HG02798 (cell line): ENCODE measurements around the gene DCXR.
A peak's percentile ranks its signal among the peaks of the same experiment; 100 is the strongest.

Source experiments
- ATAC-seq: cut with Tn5 transposase; IDR thresholded peaks from one replicate; pipeline ENCODE4 v1.9.1; 2021; ENCODE audit warnings: mild to moderate bottlenecking; ENCODE audit not compliant: unreplicated experiment, poor library complexity

DCXR gene

DNA sequence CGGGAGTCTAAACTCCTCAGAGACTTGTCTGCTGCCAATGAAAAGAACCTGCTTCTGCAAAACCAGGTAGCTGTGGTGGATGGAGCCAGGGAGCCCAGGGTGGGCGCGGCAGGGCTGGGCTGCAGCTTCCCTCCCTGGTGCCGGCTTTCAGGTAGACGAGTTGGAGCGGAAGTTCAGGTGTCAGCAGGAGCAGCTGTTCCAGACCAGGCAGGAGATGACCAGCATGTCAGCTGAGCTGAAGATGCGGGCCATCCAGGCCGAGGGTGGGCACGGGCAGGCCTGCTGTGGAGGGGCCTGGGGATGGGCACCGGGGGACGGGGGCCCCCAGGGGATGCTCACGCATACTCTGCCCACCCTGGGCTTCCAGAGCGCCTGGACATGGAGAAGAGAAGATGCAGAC is 9.3 kb downstream of the DCXR start:
- no peak for ATAC-seq

DNA sequence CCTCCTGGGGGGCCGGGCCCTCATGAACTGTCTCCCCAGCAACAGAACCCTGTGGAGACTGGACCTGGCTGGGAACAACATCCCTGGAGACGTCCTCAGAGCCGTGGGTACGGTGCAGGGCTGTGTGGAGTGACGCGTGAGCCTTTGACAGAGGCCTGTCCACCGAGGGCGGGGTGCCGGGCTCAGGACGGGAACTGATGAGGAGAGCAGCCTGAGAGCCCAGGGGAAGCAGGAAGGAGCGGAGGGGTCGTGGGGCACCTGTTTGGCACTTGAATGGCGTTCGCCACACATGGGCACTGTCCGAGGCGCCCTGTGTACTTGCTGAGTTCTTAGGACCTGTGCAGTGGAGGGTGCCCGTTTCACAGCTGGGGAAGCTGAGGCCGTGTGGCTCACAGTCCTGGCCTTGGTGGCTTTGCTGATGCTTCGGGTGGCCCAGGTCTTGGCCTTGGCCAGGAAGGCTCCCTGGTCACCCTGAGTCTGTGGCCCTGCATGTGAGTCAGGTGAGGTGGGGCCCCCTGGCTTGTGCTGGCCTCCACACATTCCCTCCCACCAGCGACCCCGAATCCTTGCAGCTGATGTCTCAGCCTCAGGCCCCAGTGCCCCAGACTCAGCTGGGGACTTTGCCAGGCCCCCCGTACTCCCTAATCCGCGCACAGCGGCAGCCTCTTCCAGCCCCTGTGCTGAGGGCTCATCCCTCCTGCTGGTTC is 11.9 kb downstream of the DCXR start:
- ATAC-seq: no peak

DNA sequence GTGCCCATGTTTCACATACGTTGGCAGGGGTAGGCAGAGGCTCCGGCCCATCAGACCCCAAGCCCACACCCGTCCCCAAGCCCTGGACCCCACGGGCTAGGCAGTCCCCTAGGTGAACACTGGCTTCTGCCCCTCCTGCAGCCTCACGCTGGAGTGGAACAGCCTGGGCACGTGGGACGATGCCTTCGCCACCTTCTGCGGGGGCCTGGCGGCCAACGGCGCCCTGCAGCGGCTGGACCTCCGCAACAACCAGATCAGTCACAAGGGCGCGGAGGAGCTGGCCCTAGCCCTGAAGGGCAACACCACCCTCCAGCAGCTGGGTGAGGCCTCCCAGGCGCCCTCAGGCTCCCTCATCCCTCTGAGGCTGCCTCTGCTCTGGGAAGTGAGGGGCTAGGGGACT is 12.6 kb downstream of the DCXR start:
- ATAC-seq: no peak

DNA sequence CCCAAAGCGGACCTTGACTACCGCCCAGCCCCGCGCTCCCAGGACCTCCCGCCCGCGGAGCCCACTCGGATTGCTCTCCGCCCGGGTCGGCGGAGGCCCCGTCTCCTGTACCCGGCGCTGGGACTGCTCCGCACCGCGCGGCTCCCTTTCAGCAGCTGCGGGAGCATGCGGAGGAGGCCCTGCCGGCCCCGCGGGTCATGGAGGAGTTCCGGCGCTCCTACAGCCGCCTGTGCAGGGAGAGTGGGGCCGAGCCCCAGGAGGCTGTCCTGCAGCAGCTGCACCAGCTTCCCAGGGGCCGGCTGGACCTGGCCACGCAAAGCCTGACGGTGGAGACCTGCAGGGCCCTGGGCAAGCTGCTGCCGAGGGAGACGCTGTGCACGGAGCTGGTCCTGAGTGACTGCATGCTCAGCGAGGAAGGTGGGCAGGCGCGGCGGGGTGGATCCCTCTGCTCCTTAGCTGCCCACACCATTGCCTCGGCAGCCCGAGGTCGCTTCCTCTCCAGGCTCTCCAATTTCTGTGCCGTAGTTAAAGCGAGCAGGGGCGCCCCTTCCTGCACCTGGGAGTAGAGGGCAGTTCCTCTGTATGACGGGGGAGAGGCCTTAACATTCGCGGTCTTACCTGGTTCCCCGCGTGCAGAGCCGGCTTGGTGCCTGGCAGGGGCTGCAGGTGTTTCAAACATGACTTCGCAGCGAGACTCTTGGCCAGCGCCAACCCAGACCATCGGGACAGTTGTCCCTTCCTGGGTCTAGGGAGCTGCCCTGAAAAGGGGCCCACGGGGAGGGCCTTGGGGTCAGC is 13.9 kb downstream of the DCXR start:
- no peak for ATAC-seq

DNA sequence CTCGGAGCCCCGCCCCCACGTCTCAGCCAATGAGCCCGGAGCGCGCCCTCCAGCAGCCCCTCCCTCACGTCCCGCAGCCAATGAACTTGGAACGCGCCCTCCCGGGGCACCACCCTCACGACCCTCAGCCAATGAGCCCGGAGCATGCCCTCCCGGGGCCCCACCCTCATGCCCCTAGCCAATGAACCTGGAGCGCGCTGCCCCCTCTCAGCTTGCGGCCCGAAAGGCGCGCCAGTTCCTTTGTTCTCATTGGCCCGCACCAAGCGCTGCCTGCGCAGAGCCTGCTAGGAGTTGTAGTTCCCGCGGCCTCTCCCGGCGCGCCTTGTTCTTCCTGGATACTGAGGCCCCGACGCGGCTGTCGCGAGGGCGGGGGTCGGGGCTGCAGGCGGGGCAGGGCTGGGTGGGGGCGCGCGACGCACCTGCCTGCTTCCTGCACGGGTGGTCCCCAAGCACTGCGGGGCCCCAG is 14.5 kb downstream of the DCXR start, which contains the start of gene LRRC45:
Gene LRRC45 (plus strand): TSS at position 325 of the 466 bp plus-strand sequence. CDS start 339 bp downstream, outside the sequence.
- ATAC-seq: peak; percentile 90

DNA sequence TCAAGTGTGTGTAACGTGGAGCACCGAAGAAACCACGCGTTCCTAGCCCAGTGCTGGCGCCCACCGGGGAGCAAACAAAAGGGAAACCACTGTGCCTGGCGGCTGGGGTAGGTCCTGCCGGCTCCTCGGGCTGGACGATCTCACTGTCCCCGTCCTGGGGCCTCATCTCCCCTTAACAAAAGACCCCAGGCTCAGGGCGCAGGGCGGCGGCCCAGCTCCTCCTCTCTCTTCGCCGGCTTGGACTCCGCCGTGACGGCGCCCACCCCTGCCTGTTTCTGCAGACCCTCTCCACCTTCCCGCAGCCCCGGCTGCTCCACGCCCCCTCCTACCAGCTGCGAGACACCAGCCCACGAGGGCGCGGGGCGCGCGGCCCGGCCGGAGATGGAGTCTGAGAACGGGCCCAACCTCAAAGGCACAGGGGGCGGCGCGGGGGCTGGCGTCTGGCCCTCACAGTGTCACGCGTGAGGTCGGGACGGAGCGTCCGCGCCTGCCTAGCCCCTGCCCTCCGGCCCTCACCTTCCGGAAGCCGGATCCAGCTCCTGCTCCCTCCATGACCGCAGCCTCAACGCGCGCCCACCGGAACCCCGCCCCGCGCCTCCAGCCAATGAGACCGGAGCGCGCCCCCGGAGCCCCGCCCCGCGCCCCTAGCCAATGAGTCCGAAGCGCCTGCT is 15.1 kb downstream of the DCXR start, which contains the start of gene CENPX:
Gene CENPX (minus strand): TSS at position 569 of the 671 bp plus-strand sequence. CDS start 17 bp downstream, at position 552.
- peak; percentile 12 for ATAC-seq

DNA sequence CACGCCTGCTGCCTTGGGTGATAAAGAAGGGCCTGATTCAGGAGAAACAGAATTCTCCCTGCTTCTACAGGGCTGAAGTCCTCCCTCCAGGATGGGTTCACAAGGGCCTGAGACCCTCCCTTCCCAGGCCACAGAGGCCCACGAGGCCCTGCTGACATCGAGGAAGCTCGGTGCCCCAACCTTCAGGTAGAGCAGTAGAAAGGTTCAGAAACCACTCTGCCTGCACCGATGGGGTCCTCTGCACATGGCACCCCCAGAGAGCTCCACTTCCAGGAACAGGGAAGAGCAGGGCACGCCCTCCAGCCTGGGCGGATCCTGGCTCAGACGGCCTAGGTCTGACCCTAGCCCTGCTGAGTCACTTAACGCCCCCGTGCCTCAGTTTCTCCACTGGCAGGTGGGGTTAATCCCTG is 15.6 kb downstream of the DCXR start:
- no peak for ATAC-seq

DNA sequence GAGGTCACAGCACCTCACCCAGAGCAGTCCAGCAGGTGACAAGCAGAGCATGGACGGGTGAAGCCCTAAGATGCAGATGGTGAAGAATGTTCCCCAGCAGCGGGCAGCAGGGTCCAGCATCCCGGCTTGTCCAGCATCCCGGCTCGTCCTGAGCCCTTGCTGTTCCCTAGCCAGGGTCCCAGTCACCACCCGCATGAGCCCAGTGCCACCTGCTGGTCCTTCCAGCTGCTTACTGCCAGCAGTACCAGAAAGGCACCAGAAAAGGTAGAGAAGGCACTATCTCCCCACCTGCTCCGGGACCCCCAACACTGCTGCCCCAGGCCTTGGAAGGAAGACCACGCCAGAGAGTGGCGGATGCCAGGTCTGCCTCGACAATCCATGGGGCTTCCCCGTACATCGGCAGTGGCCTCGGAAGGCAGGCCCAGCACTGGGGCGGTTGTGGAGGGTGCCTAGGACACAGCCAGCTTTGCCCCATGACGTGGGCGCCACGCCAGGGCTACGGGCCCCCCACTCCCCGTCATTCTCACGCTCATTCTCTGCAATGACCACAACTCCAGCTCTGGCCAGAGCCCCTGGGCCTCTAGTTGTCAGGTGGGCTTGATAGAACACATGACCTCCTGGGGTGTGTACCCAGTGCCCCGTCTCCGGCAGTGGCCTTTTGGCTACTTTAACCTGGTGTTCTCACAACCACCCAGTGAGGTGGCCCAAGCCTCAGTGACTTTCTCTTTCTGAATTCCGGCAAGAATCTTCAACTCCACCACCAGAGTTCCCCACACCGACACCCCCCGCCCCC is 16.2 kb downstream of the DCXR start:
- ATAC-seq: no peak

DNA sequence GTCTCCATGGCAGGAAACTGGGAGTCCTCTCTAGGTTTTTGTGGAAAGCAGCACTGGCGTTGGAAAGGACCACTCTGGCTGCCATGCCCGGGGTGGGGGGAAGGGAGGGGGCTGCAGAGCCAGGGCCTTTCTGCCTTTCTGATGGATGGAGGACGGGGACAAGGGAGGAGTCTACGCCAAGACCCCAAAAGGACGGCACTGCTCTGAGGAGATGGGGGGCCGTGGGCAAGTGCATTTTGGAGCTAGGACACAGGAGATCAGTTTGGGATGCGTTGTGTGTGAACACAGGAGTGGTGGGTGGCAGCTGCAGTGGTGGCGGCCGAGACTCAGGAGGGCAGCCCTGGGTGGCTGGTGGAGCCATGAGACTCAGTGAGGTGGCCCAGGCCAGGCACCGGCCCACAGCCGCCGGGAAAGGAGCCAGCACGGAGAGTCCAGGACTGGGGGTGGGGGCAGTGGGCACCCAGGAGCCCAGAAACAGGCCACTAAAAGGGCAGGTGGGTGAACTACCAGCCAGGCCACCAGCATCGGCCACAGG is 16.9 kb downstream of the DCXR start:
- no peak for ATAC-seq

DNA sequence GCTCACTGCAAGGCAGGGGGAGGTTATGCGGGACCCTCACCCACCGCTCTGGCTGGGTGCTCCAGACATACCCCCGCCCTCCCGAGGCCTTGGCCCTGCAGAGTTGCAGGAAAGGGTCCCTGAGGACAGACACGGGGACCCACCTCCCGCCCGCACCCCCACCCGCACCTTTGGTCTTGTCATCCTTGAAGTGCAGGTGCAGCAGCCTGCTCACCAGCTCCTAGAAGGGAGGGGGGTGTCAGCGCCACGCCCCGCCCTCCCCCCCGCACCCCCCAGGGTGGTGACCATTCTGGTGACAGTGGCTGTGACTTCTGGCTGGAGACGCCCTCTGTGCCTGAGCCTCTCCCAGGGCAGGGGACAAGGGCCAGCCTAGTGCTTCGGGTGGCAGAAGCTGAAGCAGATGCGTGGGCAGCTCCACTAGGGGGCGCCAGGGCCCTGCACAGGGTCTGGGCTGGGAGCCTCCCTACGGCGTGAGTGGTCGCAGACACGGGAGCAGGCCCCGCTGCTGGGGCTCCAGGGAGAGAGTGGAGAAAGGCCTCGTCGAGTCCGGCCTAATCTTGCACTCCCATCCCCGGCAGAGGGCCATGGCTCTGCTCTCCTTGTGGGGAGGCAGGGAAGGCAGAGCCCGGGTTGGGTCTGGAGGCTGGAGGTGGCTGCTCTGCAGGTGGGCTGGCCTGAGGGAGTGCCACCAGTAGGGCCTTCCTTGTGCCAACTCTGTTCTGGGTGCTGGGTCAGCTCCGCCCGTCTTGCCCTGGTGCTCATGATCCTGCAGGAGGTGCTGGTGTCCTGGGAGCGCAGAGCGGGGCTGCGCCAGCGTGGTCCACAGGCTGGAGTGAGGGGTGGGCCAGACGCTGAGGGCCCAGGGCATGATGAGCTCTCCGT is 17.6 kb downstream of the DCXR start:
- no peak for ATAC-seq

DNA sequence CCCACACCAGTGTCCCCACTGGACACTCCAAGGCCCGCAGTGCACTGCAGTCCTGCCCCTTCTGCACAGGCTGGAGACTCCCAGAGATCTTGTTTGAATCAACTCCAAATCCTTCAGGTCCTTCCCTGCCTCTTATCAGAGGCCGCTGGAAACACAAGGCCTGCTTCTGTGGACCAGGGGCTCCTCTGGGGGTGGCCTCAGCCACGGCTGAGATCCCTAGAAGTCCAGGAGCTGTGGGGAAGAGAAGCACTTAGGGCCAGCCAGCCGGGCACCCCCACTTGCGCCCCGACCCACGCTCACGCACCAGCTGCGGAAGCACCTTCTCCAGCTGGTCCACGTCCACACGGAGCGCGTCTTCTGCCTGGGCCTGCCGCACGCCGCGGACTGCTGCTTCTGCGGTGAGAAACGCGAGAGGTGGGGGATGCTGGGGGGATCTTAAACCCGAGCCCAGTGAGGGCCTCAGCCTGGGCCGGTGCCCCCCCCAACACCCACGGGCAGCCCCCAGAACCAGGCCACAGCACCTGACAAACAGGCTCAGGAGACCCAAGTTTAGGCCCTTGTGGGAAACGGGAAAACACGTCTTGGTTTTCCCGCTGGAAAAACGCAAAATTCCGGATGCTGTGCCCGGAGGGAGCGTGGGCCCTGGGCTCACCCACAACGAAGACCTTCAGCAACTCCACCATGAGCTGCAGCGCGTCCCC is 18.4 kb downstream of the DCXR start:
- ATAC-seq: no peak

DNA sequence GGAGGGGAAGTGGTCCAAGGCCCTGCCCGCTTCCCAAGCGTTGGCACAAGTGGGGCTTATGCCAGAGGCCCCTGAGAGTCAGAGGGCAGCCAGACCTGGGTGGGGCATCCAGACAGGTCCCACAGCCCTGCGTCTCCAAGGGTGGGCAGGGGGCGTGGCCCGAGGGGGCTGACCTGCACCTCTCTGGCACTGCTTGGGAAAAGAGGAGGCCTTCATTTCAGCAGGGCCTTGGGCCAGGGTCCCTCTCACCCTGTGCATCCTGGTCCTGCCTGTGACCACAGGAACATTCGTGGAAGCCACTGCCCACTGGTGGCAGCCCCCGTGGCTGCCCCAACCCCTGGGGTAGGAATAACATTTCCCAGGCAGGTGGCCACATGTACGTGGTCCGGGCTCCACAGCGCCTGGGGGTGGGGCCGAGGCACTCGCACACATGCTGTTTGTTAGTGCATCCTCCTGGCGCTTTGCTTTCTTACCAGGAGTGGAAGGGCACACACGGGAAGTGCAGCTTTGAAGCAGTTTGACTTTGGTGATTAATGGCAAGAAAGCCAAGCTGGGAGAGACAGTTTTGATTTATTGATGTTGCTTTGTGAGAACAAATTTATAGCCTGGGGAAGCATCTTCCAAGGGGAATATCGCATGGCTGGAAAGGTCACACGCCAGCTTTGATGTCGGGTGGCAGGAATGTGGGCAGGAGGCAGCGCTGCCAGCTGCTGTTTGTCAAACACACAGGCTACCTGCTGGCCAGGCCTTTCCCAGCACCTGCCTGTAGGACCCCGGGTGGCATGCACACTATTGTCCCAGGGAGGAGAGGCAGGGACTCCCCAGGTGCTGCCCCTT is 19.1 kb downstream of the DCXR start:
- ATAC-seq: no peak

DNA sequence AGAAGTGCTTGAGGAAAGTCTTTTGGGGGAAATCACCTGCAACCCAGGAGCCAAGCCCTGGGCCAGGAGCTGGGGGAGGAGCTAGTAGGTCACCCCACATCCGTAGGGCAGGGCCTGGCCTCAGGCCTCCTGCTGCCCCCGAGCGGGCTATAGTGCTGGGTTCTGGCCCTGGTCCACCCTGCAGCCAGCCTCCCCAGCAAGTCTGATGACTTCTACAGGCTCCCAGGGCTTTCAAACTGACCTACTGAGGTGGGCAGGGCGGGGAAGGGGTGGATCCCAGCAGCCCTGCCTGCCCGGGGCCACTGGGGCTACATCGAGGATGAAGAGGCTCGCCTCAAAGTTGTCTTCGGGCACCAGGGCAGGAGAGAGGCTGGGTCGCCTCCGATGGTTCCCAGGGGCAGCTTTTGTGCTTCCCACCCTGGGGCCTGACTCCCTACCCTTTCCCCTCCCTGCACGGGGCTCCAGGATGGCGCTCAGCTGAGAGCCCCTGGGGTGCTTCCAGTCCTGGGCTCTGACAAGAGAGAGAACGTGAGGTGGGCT is 19.8 kb downstream of the DCXR start:
- ATAC-seq: no peak

DNA sequence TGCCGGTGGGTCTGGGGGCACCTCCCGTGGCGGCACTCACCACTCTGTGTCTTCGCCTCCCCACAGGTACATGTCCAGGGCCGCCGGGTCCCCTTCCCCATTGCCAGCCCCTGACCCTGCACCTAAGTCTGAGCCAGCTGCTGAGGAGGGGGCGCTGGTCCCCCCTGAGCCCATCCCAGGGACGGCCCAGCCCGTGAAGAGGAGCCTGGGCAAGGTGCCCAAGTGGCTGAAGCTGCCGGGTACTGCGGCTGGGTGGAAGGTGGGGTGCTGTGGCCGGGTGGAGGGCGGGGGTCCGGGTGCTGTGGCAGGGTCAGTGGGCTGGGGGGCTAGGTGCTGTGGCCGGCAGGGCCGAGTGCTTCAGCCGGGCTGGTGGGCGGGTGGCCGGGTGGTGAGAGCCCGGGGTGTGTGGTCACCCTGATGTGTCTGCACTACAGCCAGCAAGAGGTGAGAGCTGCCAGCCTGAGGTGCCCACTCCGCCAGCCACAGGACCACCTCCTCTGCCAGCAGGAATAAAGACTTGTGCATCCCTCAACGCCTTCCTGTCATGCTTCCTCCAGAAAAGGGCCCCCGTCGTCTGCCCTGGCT is 20.5 kb downstream of the DCXR start:
- ATAC-seq: no peak

DNA sequence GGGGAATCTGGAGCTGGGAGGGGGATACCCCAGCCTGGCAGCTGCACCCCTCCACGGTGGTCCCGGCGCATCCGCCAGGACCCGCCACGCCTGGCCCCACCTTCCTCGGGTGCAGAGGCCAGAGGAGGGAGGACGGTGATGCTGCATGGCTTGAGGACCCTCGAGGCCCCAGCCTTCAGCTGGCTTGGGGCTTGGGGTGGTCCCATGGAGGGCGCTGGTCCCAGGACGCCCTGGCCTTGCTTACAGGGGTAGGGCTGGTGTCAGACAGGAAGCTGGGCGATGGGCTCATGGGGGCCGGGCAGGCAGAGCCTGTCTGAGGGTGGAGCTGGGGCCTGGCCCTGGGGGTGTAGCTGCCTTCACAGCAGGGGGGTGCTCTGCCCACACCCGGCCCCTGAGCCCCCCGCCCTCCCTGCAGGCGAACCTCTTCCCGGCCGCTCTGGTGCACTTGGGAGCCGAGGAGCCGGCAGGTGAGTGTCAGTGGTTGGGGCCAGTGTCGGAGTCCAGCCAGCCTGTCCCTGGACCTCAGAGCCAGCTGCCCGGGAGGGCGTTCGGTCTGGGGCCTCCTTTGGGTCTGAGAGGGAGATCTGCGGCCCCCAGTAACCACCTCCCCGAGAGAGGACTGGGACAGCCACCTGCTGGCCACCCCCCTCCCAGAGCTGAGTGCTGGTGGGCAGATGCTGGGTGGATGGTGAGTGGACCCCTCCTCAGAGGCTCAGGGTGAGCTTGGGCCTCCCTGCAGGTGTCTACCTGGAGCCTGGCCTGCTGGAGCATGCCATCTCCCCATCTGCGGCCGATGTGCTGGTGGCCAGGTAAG is 21.2 kb downstream of the DCXR start:
- ATAC-seq: no peak
